HG03460 (cell line): ENCODE results near the gene GPR17.

Experiments
- ATAC-seq: cut with Tn5 transposase; IDR thresholded peaks from one replicate; pipeline ENCODE4 v1.9.1; 2021; ENCODE audit not compliant: unreplicated experiment

Gene GPR17

DNA sequence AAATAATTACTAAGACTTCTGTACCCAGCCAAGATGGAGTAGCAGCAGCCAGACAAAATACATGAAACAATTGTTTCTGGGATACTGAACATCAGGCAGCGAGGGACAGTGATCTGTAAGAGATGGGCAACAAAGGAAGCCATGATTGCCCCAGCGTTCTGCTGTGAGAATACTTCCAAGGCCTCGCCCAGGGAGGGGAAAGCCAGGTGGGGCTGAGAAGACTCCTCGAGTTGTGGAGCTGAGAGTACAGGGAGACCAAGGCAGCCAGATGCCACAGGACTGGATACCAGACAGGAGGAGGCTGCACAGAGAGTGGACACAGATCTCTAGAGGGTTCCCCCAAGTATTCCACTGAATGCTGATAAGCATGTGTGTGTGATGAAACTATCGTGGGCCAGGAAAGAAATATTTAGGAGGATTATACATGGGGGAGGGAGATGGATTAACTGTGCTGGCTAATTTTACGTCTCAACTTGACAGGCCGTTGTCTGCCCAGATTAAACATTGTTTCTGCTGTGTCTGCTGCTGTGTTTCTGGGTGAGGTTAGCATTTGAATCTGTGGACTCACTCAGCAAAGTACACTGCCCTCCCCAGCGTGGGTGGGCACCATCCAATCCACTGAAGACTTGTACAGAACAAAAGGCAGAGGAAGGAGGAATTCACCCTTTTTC is 39.6 kb downstream of the GPR17 start:
- ATAC-seq, result no peak

DNA sequence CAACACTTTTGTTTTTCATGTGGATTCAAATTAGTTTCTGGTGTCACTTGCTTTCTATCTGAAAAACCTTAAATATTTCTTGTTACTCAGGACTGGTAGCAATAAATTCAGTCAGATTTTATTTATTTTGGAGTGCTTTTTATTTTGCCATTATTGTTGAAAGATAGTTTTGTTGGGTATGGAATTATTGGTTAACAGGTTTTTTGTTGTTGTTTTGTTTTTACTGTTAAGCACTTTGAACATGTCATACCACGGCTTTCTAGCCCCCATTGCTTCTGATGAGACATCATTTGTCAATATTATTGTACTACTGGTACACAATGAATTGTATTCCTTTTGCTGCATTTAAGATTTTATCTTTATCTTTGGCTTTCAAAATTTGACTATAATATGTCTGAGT is 42.5 kb downstream of the GPR17 start:
- ATAC-seq, result no peak

DNA sequence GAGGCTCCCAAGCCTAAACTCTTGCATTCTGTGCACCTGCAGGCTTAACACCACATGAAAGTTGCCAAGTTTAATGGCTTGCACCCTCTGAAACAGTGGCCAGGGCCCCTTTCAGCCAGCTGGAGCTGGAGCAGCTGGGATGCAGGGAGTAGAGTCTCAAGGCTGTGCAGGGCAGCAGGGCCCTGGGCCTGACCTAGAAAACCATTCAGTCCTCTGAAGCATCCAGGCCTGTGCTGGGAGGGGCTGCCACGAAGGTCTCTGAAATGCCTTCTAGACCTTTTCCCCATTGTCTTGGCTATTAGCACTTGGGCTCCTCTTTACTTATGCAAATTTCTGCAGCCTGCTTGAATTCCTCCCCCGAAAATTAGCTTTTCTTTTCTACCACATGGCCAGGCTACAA is 44.7 kb downstream of the GPR17 start:
- no peak for ATAC-seq

DNA sequence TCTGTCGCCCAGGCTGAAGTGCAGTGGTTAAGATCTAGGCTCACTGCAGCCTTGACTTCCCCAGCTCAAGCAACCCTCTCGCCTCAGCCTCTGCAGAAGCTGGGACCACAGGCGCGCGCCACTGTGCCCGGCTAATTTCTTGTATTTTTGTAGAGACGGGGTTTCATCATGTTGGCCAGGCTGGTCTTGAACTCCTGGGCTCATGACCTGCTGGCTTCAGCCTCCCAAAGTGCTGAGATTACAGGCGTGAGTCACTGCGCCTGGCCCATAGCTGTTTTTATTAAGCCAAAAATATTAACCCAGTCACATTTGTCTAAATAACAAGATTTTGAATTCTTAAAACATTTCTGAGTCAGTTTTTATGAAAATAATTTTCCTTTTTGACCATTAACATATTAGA is 49.0 kb downstream of the GPR17 start:
- ATAC-seq, result no peak

DNA sequence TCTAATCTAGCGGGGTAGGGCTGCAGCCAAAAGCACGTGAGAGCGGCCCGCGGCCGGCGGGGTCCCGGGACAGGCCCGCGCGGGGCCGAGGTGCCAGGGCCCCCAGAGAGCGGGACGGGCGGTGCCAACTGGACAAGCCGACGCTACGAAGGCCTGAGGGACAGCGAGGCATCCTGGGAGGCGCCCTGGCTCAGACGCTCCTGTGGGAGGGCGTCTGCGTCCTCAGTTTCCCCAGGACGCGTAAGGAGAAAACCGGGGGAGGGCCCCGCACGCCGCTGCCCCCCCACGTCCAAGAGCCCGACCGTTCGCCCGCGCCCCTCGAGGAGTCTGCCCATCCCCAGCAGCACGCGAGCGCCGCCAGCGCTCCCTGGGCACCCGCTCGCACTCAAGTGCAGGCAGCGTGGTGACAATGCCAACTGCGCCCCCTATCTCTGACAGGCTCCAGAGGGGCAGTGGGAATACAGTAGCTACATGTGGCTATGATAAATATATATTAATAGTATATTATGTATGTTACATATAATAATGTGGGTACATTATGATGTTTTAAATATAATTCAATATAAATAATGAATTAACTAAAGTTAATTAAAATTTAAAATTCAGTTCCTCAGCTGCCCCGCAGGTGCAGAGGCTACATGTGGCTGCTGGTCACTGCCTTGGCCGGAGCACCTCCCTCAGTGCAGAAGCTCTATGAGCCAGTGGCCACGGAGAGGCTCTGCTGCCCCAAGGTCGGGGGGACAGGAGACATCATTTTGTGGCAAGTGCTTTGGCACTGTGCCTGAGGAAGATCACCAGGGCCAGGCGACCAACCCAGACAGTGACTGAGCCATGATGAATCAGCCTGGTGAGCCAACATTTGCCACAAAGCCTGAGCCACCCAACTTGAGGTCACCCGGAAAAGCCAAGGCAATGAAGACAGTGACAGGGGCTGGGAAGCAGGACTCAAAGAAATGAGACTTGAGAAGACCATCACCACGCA is 49.8 kb downstream of the GPR17 start:
- no peak for ATAC-seq

DNA sequence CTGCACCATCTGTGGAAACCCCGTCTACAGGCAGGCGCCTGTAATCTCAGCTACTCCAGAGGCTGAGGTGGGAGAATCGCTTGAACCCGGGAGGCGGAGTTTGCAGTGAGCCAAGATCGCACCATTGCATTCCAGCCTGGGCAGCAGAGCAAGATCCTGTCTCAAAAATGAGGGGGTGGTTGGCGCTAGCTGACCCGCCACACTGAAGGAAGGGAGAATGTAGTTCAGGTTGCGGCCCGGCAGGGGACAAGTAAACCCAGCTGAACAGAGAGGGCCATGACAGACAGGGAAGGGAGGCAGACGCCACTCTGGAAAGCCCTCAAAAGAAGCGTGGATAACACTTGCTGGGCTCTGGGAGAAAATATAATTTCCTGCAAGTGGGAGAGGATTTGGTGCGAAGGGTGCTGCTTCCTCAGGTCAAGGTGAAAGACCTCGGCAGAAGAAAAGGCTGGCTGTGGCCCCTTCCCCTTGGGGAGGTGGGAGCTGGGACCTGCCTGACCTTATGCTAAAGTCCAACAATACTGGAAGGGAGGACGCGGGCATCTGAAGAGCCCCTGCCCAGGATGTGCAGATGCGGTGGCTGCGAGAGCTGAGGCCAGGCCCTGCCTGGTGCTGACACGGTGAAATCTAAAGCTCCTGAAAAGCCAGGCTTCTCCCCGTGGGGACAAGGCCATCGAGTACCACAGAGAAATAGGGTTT is 51.7 kb downstream of the GPR17 start:
- no peak for ATAC-seq

DNA sequence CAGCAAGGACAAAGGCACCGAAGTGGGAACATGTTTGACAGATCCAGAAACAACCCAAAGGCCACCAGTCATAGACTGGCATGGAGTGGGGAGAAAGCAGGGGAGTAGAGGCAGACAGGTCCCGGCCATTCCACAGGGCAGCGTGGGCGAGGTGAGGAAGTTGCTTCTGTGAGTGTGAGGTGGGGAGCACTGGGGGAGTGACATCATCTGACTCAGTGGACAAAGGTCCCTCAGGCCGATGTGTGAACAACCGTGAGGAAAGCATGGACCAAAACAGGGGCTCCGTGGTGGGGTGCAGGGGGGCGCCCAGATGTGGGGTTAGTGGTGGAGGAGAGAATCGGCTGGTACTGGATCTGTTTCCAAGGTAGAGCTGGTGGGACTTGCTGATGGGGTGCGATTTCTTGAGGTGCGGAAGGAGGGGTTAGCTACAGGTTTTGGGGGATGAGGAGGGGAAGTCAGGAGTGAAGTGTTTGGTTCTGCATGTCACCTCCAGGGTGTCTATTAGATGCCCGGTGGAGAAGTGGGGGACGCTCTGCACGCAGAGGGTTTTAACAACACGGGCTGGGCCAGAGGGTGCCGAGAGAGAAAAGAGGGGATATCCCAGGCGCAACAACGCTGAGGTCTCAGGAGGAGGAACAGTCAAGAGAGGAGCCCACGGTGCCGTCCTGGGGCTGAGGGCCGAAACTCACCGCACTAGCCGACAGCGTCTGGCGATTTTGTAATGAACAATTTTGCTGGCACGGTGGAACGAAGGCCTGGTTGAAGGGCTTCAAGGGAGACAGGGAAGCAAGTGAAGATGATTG is 52.8 kb downstream of the GPR17 start:
- no peak for ATAC-seq

DNA sequence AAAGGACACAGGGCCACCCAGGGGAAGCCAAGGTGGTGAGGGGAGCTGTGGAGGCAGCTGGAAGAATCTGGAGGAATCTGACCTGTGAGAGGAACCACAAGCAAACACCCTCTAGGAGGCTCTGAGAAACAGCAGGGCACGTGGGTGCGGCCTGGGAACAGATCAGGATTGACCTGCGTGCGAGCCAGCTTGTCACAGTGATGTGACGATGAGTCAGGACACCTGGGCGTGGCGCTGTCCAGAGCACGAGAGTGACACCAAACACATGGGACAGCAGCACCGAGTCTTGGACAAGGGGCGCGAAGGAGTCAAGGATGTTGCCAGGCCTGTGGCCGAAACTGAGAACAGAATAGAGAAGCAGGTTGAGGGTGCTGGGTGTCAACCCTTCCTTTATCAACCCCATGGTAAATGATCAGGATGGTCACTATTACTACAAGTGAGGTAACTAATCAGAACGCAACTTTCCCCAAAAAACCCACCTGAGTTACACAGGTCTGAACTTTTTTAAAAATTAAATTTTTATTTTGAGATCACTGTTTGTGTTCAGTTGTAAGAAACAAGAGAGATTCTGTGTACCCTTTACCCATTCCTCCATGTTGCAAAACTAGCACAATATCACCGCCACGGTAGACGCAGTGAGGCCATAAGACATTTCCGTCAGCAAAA is 54.7 kb downstream of the GPR17 start:
- ATAC-seq, result peak; percentile 57

DNA sequence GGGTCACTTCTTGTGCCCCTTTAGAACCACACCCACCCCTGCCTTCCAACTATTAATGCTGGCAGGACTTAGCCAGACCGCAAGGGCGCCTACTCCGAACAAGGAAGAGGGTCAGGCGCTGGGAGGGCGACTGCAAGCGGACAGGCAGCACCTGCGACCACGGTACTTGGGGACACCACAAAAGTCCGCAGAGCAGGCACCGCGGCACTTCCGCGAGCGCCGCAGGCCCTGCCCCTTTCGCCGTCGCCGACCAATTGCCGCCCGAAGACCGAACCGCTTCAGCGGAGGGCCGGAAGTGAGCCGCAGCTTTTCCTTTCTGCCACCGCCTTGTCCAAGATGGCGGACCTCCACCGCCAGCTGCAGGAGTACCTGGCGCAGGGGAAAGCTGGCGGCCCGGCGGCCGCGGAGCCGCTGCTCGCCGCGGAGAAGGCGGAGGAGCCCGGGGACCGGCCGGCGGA is 55.3 kb downstream of the GPR17 start, which contains the start of gene SFT2D3:
Gene SFT2D3 (plus strand): TSS at position 305 of the 458 bp plus-strand sequence. CDS start 32 bp downstream, at position 337.
- ATAC-seq, result peak; percentile 68

DNA sequence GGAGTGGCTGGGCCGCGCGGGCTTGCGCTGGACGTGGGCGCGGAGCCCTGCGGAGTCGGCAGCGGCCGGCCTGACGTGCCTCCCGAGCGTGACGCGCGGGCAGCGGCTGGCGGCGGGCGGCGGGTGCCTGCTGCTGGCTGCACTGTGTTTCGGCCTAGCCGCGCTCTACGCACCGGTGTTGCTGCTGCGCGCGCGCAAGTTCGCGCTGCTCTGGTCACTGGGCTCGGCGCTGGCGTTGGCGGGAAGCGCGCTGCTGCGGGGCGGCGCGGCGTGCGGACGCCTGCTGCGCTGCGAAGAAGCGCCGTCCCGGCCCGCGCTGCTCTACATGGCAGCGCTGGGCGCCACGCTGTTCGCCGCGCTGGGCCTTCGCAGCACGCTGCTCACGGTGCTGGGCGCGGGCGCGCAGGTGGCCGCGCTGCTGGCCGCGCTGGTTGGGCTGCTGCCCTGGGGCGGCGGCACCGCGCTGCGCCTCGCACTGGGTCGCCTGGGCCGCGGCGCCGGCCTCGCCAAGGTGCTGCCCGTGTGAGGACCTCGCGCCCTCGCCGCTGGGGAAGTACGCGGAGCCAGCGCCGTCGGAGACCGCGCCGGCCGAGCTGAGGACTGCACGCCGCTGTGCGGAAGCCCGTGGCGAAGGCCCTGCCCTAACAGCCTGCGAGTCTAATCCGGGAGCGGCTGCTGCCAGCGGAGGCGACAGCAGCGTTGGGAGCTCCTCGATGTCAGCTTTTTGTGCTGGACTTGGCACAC is 55.9 kb downstream of the GPR17 start:
- peak; percentile 43 for ATAC-seq
